ENCODE data around the gene TYROBP. TPM values are rescaled to one million over a fixed set of nuclear protein-coding genes. Genes with fewer than 3 reads are reported as not detected.

TYROBP gene
- total and polyA plus RNA-seq, 4 donors: 26.8 to 89.6 (median 40.7) TPM

DNA sequence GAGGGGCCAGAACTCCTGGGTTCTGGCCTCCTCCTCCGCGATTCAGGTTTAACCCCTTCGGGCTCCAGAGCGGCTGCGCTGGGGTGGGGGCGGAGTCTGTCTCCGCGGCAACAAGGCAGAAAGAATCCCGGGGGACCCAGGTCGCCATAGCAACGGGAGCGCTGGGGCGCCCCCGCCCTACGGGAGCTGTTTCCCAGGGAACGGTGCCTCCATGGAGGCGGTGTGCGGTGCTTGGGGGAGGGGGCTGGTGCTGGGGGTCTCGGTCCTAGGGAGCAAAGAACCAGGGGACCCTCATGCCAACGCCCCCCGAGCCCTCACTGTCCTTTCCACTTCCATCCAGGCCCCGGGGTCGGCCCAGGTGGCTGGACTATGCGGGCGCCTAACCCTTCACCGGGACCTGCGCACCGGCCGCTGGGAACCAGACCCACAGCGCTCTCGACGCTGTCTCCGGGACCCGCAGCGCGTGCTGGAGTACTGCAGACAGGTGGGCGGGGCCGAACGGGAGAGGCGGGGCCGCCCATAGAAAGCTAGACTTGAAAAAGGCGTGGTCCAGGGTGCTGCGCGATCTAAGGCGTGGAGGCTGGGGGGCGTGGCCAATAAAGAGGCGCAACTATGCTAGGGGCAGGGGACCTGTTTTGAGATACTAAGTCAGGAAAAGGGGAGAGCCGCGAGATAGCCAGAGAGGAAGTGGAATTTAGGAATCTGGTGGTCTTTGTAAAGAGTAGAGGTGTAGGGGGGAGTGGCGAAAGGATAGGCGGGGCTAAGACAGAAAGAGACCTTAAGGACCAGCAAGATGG, 38.6 kb downstream of the TYROBP start:
- TF ChIP-seq ZBTB33 (IDR thresholded peaks at IDR 0.05) (no peak), NR2F2 (IDR thresholded peaks at IDR 0.05) (no peak), RAD21 (IDR thresholded peaks at IDR 0.05) (no peak), TAF1 (conservative IDR thresholded peaks at IDR 0.05) (no peak), JUND (IDR thresholded peaks at IDR 0.05) (no peak), FOXA2 (IDR thresholded peaks at IDR 0.05) (no peak), HNF4G (IDR thresholded peaks at IDR 0.05) (no peak), GABPA (IDR thresholded peaks at IDR 0.05 in 1 of 2, conservative IDR thresholded peaks at IDR 0.05 in 1 of 2) (no peak), SP1 (IDR thresholded peaks at IDR 0.05) (no peak), REST (IDR thresholded peaks at IDR 0.05) (no peak), ATF3 (IDR thresholded peaks at IDR 0.05) (no peak), YY1 (IDR thresholded peaks at IDR 0.05) (no peak), RXRA (IDR thresholded peaks at IDR 0.05) (no peak), FOXA1 (IDR thresholded peaks at IDR 0.05) (no peak)
- peak; percentile 57 for DNase-seq (ENCODE audit: low spot score)

DNA sequence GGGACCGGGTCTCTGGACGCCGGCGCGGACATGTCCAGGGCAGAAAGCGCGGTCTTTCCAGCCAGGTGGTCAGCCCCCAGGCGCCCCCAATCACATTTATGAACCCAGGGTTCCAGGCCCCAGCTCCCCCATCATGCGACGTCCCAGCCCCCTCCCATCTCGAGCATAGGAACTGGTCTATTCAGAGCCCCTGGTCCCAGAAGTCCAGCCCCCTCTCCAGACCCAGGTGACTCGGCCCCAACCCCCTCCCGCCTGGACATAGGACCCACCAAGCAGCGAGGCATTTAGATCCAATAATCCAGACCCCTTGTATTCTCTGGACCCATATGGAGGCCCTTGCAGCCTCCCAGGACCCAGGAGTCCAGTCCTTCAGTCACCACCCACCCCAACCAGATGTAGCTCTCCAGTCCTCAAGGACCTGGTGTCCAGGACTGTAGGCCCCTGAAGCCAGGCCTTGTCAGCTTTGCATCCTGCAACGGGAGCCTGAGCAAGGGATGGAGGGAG, 39.2 kb downstream of the TYROBP start:
- no peak for DNase-seq (ENCODE audit: low spot score)
- Histone ChIP-seq H3K27me3 (ENCODE audit: control insufficient read depth in 4 of 4, insufficient read depth in 4 of 4, low read length in 3 of 4) (peaks cover 0 to 3% (median 2%) of the 10 kb centered on the region in 4 donors), H3K4me3 (ENCODE audit: low read depth in 1 of 3, low read length in 3 of 3) (peak overlapping the region in 1 of 3 donors; percentile 57), H3K4me1 (ENCODE audit: control insufficient read depth in 4 of 4, insufficient read depth in 4 of 4, low read length in 3 of 4) (peaks cover 3 to 17% (median 10%) of the 10 kb centered on the region in 4 donors), H3K9ac (ENCODE audit: low read depth in 1 of 2, low read length in 2 of 2) (no peak overlapping the region), H3K27ac (ENCODE audit: low read depth in 1 of 2, low read length in 2 of 2) (no peak overlapping the region), H3K9me3 (ENCODE audit: control insufficient read depth in 4 of 4, low read length in 3 of 4) (no peaks in the 10 kb centered on the region), H3K36me3 (ENCODE audit: control insufficient read depth in 4 of 4, insufficient read depth in 3 of 4, low read depth in 1 of 4, low read length in 3 of 4) (no peaks in the 10 kb centered on the region)
- no peak for TF ChIP-seq FOXA1 (IDR thresholded peaks at IDR 0.05)
- no peak for TF ChIP-seq RXRA (IDR thresholded peaks at IDR 0.05)
- TF ChIP-seq TAF1 (conservative IDR thresholded peaks at IDR 0.05): no peak
- TF ChIP-seq GABPA (IDR thresholded peaks at IDR 0.05 in 1 of 2, conservative IDR thresholded peaks at IDR 0.05 in 1 of 2): no peak
- no peak for TF ChIP-seq NR2F2 (IDR thresholded peaks at IDR 0.05)
- TF ChIP-seq JUND (IDR thresholded peaks at IDR 0.05): no peak
- no peak for TF ChIP-seq RAD21 (IDR thresholded peaks at IDR 0.05)
- no peak for TF ChIP-seq EGR1 (IDR thresholded peaks at IDR 0.05; ENCODE audit: low read depth in 2 of 2)
- no peak for TF ChIP-seq FOXA2 (IDR thresholded peaks at IDR 0.05)
- TF ChIP-seq YY1 (IDR thresholded peaks at IDR 0.05): no peak
- no peak for TF ChIP-seq MAX (IDR thresholded peaks at IDR 0.05)
- TF ChIP-seq ZBTB33 (IDR thresholded peaks at IDR 0.05): no peak
- TF ChIP-seq SP1 (IDR thresholded peaks at IDR 0.05): no peak
- WGBS: 5% methylated on average over 15 of the region's 15 CpGs

More for the DNA sequence above, 38.6 kb downstream of the TYROBP start:
- no peaks in the 10 kb centered on the region for H3K9me3 ChIP-seq (ENCODE audit: control insufficient read depth in 4 of 4, low read length in 3 of 4)
- no peak overlapping the region for H3K9ac ChIP-seq (ENCODE audit: low read depth in 1 of 2, low read length in 2 of 2)
- H3K27me3 ChIP-seq (ENCODE audit: control insufficient read depth in 4 of 4, insufficient read depth in 4 of 4, low read length in 3 of 4): peaks cover 0 to 3% (median 2%) of the 10 kb centered on the region in 4 donors
- H3K36me3 ChIP-seq (ENCODE audit: control insufficient read depth in 4 of 4, insufficient read depth in 3 of 4, low read depth in 1 of 4, low read length in 3 of 4): no peaks in the 10 kb centered on the region
- no peak overlapping the region for H3K27ac ChIP-seq (ENCODE audit: low read depth in 1 of 2, low read length in 2 of 2)
- 4% methylated on average over 51 of the region's 51 CpGs for WGBS
- peaks cover 3 to 17% (median 10%) of the 10 kb centered on the region in 4 donors for H3K4me1 ChIP-seq (ENCODE audit: control insufficient read depth in 4 of 4, insufficient read depth in 4 of 4, low read length in 3 of 4)
- no peak overlapping the region for H3K4me3 ChIP-seq (ENCODE audit: low read depth in 1 of 3, low read length in 3 of 3)
